Esophagus muscularis mucosa (tissue), 4 donors: Measurements from ENCODE around the gene ATP13A3.

Experiments used
- EP300 ChIP-seq: sonication (generic); formaldehyde crosslinking; IDR thresholded peaks from one replicate; pipeline ENCODE4 v1.6.1; 2017; ENCODE audit warnings: antibody characterized with exemption
- POLR2A ChIP-seq: fragments of 450-650 bp; IDR thresholded peaks from one replicate; pipeline ENCODE4 v1.6.1; 2017; ENCODE audit warnings: antibody characterized with exemption, moderate library complexity, mild to moderate bottlenecking, low read depth
- POLR2AphosphoS5 ChIP-seq, 2 donors: sonication (generic); formaldehyde crosslinking; IDR thresholded peaks; one replicate each; pipeline ENCODE4 v1.6.1; 2017; ENCODE audit warnings: antibody characterized with exemption in 2 of 2
- TF ChIP-seq, protein P1 (sequence below), 3 experiments: fragments of 200-600 bp in 2 of 3; fragments of 450-650 bp in 1 of 3; sonication (generic) in 2 of 3; IDR thresholded peaks; one replicate each; pipeline ENCODE4 v1.5.1; 2017 to 2019; ENCODE audit warnings: antibody characterized with exemption in 3 of 3, mild to moderate bottlenecking in 2 of 3, moderate library complexity in 1 of 3

DNA sequence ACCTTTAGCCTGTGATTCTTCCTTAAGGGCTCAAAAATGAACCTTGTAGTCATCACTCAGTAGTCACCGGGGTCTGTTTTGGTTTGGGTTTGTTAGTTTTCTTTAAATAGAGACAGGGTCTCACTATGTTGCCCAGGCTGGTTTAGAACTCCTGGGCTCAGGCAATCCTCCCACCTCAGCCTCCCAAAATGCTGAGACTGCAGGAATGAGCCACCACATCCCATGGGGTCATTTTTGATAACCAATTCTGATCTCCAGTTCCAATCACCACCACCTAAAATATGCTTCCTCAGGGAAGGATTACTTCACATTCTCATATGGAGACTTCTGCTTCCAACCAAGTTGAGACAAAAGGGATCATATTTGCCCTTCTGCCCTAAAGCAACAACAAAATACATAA, 22.1 kb downstream of the ATP13A3 start:
- TF ChIP-seq, protein P1, sequence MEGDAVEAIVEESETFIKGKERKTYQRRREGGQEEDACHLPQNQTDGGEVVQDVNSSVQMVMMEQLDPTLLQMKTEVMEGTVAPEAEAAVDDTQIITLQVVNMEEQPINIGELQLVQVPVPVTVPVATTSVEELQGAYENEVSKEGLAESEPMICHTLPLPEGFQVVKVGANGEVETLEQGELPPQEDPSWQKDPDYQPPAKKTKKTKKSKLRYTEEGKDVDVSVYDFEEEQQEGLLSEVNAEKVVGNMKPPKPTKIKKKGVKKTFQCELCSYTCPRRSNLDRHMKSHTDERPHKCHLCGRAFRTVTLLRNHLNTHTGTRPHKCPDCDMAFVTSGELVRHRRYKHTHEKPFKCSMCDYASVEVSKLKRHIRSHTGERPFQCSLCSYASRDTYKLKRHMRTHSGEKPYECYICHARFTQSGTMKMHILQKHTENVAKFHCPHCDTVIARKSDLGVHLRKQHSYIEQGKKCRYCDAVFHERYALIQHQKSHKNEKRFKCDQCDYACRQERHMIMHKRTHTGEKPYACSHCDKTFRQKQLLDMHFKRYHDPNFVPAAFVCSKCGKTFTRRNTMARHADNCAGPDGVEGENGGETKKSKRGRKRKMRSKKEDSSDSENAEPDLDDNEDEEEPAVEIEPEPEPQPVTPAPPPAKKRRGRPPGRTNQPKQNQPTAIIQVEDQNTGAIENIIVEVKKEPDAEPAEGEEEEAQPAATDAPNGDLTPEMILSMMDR (IDR thresholded peaks at IDR 0.05) = no peak
- TF ChIP-seq POLR2A = no peak
- no peak for TF ChIP-seq POLR2AphosphoS5 (IDR thresholded peaks at IDR 0.05)
- TF ChIP-seq EP300 = no peak
